Measurements from ENCODE around the gene SCGB1D2. TPM values are rescaled to one million over a fixed set of nuclear protein-coding genes. Genes with fewer than 3 reads are reported as not detected.

SCGB1D2 gene
- polyA plus RNA-seq, 1 donor (not counting 4 experiments of a cell fraction or from before 2014, with no cell fraction given) = not detected

DNA sequence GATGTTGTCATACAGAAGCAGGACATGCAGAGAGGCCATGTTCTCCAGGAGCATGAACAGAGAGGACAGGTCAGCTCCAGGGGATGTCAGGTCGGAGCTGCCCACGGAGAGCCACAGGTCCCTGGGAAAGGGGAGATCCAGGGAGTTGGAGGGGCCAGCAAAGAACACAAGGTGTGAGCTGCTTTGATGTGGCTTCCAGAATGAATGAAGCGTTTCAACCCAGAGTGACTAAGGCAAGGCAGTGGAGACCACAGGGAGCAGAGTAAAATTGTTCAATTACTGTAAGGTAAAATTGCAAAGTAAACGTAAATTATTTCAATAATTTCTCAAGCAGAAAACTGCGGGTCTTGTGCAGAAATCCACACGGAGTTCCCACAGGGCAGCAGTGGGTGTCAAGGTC is 39.1 kb upstream of the SCGB1D2 start:
- no peak for FAIRE-seq

DNA sequence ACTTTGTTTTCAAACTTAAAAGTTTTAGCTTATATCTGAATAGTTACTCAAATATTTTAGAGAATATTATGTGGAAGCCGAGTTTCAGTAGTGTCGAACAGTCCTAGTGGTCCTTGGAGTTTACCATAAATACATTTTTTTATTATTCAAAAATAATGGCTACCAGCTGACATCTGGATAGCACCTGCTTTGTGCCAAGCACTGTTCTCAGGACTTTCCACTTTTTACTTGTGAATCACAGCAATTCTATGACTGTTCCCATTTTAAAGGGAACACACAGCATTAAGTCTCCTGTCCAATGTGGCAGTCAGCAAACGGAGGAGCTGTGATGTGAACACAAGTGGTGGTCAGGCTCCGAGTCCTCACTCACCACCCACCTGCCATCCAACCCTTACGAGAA is 37.6 kb upstream of the SCGB1D2 start:
- Histone ChIP-seq H3K79me2 (ENCODE audit: control insufficient read depth, insufficient read depth, low read length) (no peaks in the 10 kb centered on the region), H3K36me3 (ENCODE audit: control insufficient read depth in 2 of 2, extremely low read depth in 1 of 2, insufficient read depth in 2 of 2, low read length in 2 of 2) (no peaks in the 10 kb centered on the region), H3K4me3 (ENCODE audit: control insufficient read depth in 2 of 3, extremely low read depth in 1 of 3, insufficient read depth in 2 of 3, low read depth in 1 of 3, low read length in 3 of 3) (no peak overlapping the region), H3K27ac (ENCODE audit: control insufficient read depth, insufficient read depth, low read length) (no peak overlapping the region), H2AFZ (ENCODE audit: control insufficient read depth, low read length) (no peak overlapping the region), H3K9ac (ENCODE audit: control insufficient read depth, extremely low read depth, insufficient read depth, low read length) (no peak overlapping the region), H3K9me1 (ENCODE audit: control insufficient read depth, extremely low read depth, insufficient read depth, low read length) (no peaks in the 10 kb centered on the region), H3K9me3 (ENCODE audit: control insufficient read depth, low read depth, low read length) (no peaks in the 10 kb centered on the region), H3K27me3 (ENCODE audit: control insufficient read depth, extremely low read depth, insufficient read depth, low read length) (peaks cover 3% of the 10 kb centered on the region), H4K20me1 (ENCODE audit: control insufficient read depth, extremely low read depth, insufficient read depth, low read length) (no peaks in the 10 kb centered on the region), H3K4me2 (ENCODE audit: control insufficient read depth, extremely low read depth, insufficient read depth, low read depth, low read length) (no peak overlapping the region), H3K4me1 (ENCODE audit: control insufficient read depth, extremely low read depth, insufficient read depth, low read length) (no peaks in the 10 kb centered on the region)
- dilution Hi-C loops (cut with MboI; ENCODE audit: extremely low pct_ligation_motif_present, low sequenced_read_pairs) = no loop called here
- FAIRE-seq (no peak), DNase-seq (ENCODE audit: low read depth, low spot score) (no peak)
- TF ChIP-seq, protein P1, sequence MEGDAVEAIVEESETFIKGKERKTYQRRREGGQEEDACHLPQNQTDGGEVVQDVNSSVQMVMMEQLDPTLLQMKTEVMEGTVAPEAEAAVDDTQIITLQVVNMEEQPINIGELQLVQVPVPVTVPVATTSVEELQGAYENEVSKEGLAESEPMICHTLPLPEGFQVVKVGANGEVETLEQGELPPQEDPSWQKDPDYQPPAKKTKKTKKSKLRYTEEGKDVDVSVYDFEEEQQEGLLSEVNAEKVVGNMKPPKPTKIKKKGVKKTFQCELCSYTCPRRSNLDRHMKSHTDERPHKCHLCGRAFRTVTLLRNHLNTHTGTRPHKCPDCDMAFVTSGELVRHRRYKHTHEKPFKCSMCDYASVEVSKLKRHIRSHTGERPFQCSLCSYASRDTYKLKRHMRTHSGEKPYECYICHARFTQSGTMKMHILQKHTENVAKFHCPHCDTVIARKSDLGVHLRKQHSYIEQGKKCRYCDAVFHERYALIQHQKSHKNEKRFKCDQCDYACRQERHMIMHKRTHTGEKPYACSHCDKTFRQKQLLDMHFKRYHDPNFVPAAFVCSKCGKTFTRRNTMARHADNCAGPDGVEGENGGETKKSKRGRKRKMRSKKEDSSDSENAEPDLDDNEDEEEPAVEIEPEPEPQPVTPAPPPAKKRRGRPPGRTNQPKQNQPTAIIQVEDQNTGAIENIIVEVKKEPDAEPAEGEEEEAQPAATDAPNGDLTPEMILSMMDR (optimal IDR thresholded peaks at IDR 0.05 in 1 of 3, IDR thresholded peaks at IDR 0.05 in 1 of 3, conservative IDR thresholded peaks at IDR 0.05 in 1 of 3; ENCODE audit: extremely low read depth in 1 of 3, insufficient read depth in 2 of 3, low read length in 3 of 3) = no peak
- no peak for TF ChIP-seq EZH2 (IDR thresholded peaks at IDR 0.05; ENCODE audit: low read length)

More for the DNA sequence above, 39.1 kb upstream of the SCGB1D2 start:
- H3K4me2 ChIP-seq (ENCODE audit: control insufficient read depth, extremely low read depth, insufficient read depth, low read depth, low read length) = no peak overlapping the region
- H3K4me3 ChIP-seq (ENCODE audit: control insufficient read depth in 2 of 3, extremely low read depth in 1 of 3, insufficient read depth in 2 of 3, low read depth in 1 of 3, low read length in 3 of 3) = no peak overlapping the region
- no peak for DNase-seq (ENCODE audit: low read depth, low spot score)
- H3K27ac ChIP-seq (ENCODE audit: control insufficient read depth, insufficient read depth, low read length) = no peak overlapping the region
- H3K9ac ChIP-seq (ENCODE audit: control insufficient read depth, extremely low read depth, insufficient read depth, low read length) = no peak overlapping the region
- H2AFZ ChIP-seq (ENCODE audit: control insufficient read depth, low read length) = no peak overlapping the region
- H3K27me3 ChIP-seq (ENCODE audit: control insufficient read depth, extremely low read depth, insufficient read depth, low read length) = peaks cover 3% of the 10 kb centered on the region
- H3K9me3 ChIP-seq (ENCODE audit: control insufficient read depth, low read depth, low read length) = no peaks in the 10 kb centered on the region
- no peak for TF ChIP-seq EZH2 (IDR thresholded peaks at IDR 0.05; ENCODE audit: low read length)
- TF ChIP-seq, protein P1 (optimal IDR thresholded peaks at IDR 0.05 in 1 of 3, IDR thresholded peaks at IDR 0.05 in 1 of 3, conservative IDR thresholded peaks at IDR 0.05 in 1 of 3; ENCODE audit: extremely low read depth in 1 of 3, insufficient read depth in 2 of 3, low read length in 3 of 3) = no peak
- no peaks in the 10 kb centered on the region for H3K4me1 ChIP-seq (ENCODE audit: control insufficient read depth, extremely low read depth, insufficient read depth, low read length)
- H4K20me1 ChIP-seq (ENCODE audit: control insufficient read depth, extremely low read depth, insufficient read depth, low read length) = no peaks in the 10 kb centered on the region
- no peaks in the 10 kb centered on the region for H3K9me1 ChIP-seq (ENCODE audit: control insufficient read depth, extremely low read depth, insufficient read depth, low read length)
- dilution Hi-C loops (cut with MboI; ENCODE audit: extremely low pct_ligation_motif_present, low sequenced_read_pairs) = no loop called here
- H3K79me2 ChIP-seq (ENCODE audit: control insufficient read depth, insufficient read depth, low read length) = no peaks in the 10 kb centered on the region
- no peaks in the 10 kb centered on the region for H3K36me3 ChIP-seq (ENCODE audit: control insufficient read depth in 2 of 2, extremely low read depth in 1 of 2, insufficient read depth in 2 of 2, low read length in 2 of 2)

Data from keratinocyte (primary cell).